Esophagus squamous epithelium (tissue), 5 donors: ENCODE data around the gene CCDC27. TPM values are rescaled to one million over a fixed set of nuclear protein-coding genes. Genes with fewer than 3 reads are reported as not detected.

Experiments
- DNase-seq: peaks from one replicate; lab custom pipeline; 2025; lab: John Stamatoyannopoulos, UW
- H3K27ac ChIP-seq, 4 donors: fragments of 200-600 bp; sonication (generic); one replicate each; pipeline ENCODE4 v1.5.1; 2016 to 2019; ENCODE audit warnings: mild to moderate bottlenecking in 1 of 4
- H3K27me3 ChIP-seq, 4 donors: fragments of 200-600 bp; sonication (generic); 1 replicate in 3 of 4; 2 replicates in 1 of 4; pipeline versions ENCODE4 v1.5.1 to v1.6.0; 2017 to 2021; ENCODE audit warnings: antibody characterized with exemption in 1 of 4
- H3K36me3 ChIP-seq, 3 donors: fragments of 200-600 bp; sonication (generic); one replicate each; pipeline ENCODE4 v1.5.1; 2016 to 2019
- H3K4me1 ChIP-seq, 3 donors: fragments of 200-600 bp; sonication (generic); one replicate each; pipeline ENCODE4 v1.5.1; 2017 to 2019
- H3K4me3 ChIP-seq, 4 donors: fragments of 200-600 bp; sonication (generic); 1 replicate in 3 of 4; 2 replicates in 1 of 4; pipeline ENCODE4 v1.5.1; 2016 to 2019; ENCODE audit warnings: mild to moderate bottlenecking in 2 of 4, moderate library complexity in 1 of 4
- H3K9me3 ChIP-seq, 3 donors: fragments of 200-600 bp; sonication (generic); one replicate each; pipeline ENCODE4 v1.5.1; 2016 to 2019
- CTCF ChIP-seq, 6 experiments: fragments of 450-650 bp in 4 of 6; fragments of 200-600 bp in 2 of 6; sonication (generic) in 2 of 6; IDR thresholded peaks; one replicate each; pipeline ENCODE4 v1.5.1; 2016 to 2019; ENCODE audit warnings: antibody characterized with exemption in 6 of 6, mild to moderate bottlenecking in 4 of 6, moderate library complexity in 4 of 6
- POLR2A ChIP-seq, 4 donors: fragments of 450-650 bp; IDR thresholded peaks; one replicate each; pipeline ENCODE4 v1.6.1; 2017; ENCODE audit warnings: antibody characterized with exemption in 4 of 4, mild to moderate bottlenecking in 4 of 4, moderate library complexity in 3 of 4
- WGBS, 2 donors: methylation state at CpG; one replicate each; pipeline ENCODE4 v1.1.5; 2018; 5-methylcytosine and 5-hydroxymethylcytosine counted together
- intact Hi-C: fragments of 100-400 bp; cut with DNase I; formaldehyde crosslinking; loops from one replicate; pipeline ENCODE4 v1.15.0; 2022
- total RNA-seq, 4 donors: library from RNA; depleted of rRNA; stranded (reverse); fragments of >200 nt; gene quantifications; one replicate each; pipeline ENCODE4 v1.1.0, GENCODE V29; 2016
- donor health status: DM: yes; HTN: yes; CAD: no.

Gene CCDC27
- total RNA-seq, 4 donors from 2014 or later: not detected

GRCh38 chr1:3744646-3745045, 7.6 kb upstream of the CCDC27 start:
- DNase-seq: no peak
- no peak overlapping the region for H3K4me3 ChIP-seq
- TF ChIP-seq CTCF (IDR thresholded peaks at IDR 0.05) (no peak), POLR2A (IDR thresholded peaks at IDR 0.05) (no peak)
- H3K4me1 ChIP-seq: peaks cover 14 to 49% (median 15%) of the 10 kb centered on the region in 3 donors
- H3K9me3 ChIP-seq: no peaks in the 10 kb centered on the region
- H3K27ac ChIP-seq: no peak overlapping the region
- intact Hi-C loops: no loop called here
- no peaks in the 10 kb centered on the region for H3K27me3 ChIP-seq
- WGBS, 2 donors: 86 to 92% methylated on average over 4 to 10 of the region's 10 CpGs
- H3K36me3 ChIP-seq: peaks cover 4 to 44% (median 10%) of the 10 kb centered on the region in 3 donors

GRCh38 chr1:3745071-3745470, 7.2 kb upstream of the CCDC27 start:
- 92 to 93% methylated on average over 10 to 12 of the region's 12 CpGs for WGBS, 2 donors
- Histone ChIP-seq H3K27me3 (no peaks in the 10 kb centered on the region), H3K4me1 (peaks cover 14 to 49% (median 15%) of the 10 kb centered on the region in 3 donors), H3K9me3 (no peaks in the 10 kb centered on the region), H3K4me3 (no peak overlapping the region), H3K36me3 (peaks cover 4 to 39% (median 10%) of the 10 kb centered on the region in 3 donors), H3K27ac (no peak overlapping the region)
- intact Hi-C loops: no loop called here
- DNase-seq: no peak
- no peak for TF ChIP-seq CTCF (IDR thresholded peaks at IDR 0.05)

DNA sequence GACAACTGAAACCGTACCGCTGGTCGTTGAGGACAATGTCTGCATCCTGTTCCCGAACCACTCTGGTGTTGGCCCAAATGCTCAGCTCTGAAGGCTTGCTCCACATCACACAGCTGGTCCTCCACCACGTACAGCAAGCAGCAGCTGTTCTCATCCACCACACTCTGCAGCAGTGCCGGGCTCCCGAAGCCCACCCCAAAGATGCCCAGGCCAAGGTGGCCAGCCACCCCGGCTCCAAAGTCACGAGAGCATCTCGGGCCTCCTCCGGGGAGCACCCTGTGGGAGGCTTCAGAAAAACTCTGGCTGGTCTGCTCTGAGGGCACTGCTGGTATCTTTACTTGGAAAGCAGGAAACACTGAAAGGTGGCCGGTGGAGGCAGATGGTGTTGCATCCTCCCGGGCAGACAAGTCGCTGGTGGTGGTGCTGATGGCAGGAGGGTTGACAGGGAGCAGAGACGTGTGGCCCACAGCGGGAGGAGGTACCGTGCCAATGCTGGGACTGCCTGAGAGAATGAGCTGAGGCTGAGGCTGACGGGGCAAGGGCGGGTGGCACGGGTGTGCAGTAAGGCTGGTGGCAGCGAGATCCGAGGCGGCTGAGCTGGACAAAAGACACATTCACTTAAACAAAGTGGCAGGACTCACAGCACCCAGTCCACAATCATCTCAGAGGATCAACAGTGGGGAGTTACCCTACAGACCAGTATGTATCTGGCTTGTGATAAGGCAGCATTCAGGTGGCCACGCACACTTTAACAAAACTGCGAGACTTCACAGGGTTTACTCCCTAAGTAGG, 6.5 kb upstream of the CCDC27 start:
- TF ChIP-seq CTCF (IDR thresholded peaks at IDR 0.05): no peak
- Histone ChIP-seq H3K4me1 (peaks cover 14 to 49% (median 15%) of the 10 kb centered on the region in 3 donors), H3K9me3 (no peaks in the 10 kb centered on the region), H3K27me3 (no peaks in the 10 kb centered on the region), H3K4me3 (peak overlapping the region in 2 of 4 donors; percentile 60 to 76), H3K27ac (peak overlapping the region in 1 of 4 donors; percentile 18), H3K36me3 (peaks cover 4 to 32% (median 10%) of the 10 kb centered on the region in 3 donors)
- 74 to 80% methylated on average over 11 to 16 of the region's 25 CpGs for WGBS, 2 donors
- no peak for DNase-seq
- intact Hi-C loops: no loop called here

DNA sequence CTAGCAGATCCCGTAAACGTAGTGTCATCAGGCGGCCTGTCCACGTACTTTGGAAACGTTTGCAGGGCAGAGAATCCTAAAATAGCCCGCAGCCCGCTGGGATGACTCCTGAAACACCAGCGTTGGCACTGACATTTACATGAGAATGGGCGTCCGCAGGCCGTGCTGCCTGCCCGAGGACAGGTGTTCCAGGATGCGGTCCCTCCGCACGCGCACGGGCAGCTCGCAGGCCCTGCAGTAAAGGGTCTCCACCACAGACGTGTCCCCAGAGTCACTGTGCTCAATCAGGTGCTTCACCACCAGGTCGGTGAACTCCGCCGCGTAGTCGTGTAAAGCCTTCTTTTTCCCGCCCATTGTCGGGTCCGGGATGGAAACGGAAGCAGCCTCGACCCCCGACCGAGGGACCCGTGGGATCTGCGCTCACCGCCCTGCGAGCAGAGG, 5.8 kb upstream of the CCDC27 start:
- H3K36me3 ChIP-seq: peaks cover 4 to 26% (median 10%) of the 10 kb centered on the region in 3 donors
- no peaks in the 10 kb centered on the region for H3K9me3 ChIP-seq
- TF ChIP-seq CTCF (IDR thresholded peaks at IDR 0.05): no peak
- TF ChIP-seq POLR2A (IDR thresholded peaks at IDR 0.05): no peak
- H3K4me1 ChIP-seq: peaks cover 14 to 49% (median 15%) of the 10 kb centered on the region in 3 donors
- DNase-seq: no peak
- H3K27me3 ChIP-seq: peaks cover 0 to 6% (median 0%) of the 10 kb centered on the region in 4 donors
- peak overlapping the region; percentile 54 to 81 (median 68) for H3K4me3 ChIP-seq
- H3K27ac ChIP-seq: peak overlapping the region; percentile 48 to 81 (median 68)
- WGBS, 2 donors: 25 to 26% methylated on average over 15 to 28 of the region's 35 CpGs
- intact Hi-C loops: no loop called here

DNA sequence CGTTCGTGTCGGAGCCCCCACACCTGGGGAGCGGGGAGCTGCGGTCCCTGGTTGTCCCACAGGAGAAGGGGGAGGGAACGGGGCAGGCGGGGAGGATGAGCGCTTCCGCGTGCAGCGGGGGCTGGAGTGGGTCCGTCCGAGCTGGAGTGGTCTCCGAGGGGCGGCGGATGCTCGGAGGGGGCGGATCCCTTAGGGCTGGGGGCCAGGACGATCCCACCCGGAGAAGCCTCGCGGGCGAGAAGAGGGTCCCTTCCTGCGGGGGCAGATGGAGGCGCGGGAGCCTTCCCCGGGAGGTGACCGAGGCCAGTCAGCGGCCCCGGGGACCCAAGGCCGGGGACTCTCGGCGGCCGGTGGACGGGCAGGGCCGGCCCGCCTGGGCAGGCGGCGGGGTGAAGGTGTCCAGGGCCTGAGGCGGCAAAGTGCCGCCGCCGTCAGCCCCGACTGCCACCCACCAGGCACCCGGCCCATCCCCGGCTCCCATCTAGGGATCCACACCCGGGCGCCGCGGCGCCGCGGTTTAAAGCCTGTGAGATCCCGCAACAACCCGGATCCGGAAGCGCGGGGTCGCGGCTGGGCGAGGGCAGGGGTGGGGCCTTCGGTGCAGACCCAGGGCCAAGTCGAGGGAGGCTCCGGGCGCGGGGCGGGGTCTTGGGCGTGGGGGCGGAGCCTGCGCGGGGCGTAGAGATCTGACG, 5.3 kb upstream of the CCDC27 start:
- Histone ChIP-seq H3K36me3 (peaks cover 4 to 20% (median 8%) of the 10 kb centered on the region in 3 donors), H3K4me1 (peaks cover 14 to 49% (median 15%) of the 10 kb centered on the region in 3 donors), H3K27me3 (peaks cover 0 to 11% (median 0%) of the 10 kb centered on the region in 4 donors), H3K4me3 (peak overlapping the region; percentile 54 to 81 (median 68)), H3K9me3 (no peaks in the 10 kb centered on the region), H3K27ac (peak overlapping the region; percentile 48 to 81 (median 68))
- intact Hi-C loops: no loop called here
- peak; percentile 22 for DNase-seq
- no peak for TF ChIP-seq CTCF (IDR thresholded peaks at IDR 0.05)
- peak in 2 of 4 donors; percentile 41 to 58 for TF ChIP-seq POLR2A (IDR thresholded peaks at IDR 0.05)
- 0% methylated on average over 3 to 8 of the region's 73 CpGs for WGBS, 2 donors
